ENCODE results near the gene ASAP3.

DNA sequence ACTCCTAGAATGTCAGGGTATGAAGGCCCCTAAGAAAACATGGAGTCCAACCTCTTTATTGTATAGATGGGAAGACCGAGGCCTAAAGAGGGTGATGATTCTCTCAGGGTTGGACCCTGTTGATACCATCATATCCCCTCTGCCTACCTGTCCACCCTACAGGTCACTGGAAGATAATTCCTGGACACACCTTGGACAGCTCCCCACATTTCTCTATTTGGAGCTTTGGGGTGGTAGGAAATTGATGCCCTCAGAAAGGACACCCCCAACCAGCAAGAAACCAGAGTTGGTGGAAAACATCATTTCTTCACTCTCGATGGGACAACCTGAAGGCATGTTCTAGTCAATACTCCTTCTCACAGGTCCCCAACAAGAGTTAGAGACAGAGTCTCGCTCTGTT lies 56.4 kb downstream of the ASAP3 start:
- TF ChIP-seq, protein P1, sequence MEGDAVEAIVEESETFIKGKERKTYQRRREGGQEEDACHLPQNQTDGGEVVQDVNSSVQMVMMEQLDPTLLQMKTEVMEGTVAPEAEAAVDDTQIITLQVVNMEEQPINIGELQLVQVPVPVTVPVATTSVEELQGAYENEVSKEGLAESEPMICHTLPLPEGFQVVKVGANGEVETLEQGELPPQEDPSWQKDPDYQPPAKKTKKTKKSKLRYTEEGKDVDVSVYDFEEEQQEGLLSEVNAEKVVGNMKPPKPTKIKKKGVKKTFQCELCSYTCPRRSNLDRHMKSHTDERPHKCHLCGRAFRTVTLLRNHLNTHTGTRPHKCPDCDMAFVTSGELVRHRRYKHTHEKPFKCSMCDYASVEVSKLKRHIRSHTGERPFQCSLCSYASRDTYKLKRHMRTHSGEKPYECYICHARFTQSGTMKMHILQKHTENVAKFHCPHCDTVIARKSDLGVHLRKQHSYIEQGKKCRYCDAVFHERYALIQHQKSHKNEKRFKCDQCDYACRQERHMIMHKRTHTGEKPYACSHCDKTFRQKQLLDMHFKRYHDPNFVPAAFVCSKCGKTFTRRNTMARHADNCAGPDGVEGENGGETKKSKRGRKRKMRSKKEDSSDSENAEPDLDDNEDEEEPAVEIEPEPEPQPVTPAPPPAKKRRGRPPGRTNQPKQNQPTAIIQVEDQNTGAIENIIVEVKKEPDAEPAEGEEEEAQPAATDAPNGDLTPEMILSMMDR (IDR thresholded peaks at IDR 0.05; ENCODE audit: poor library complexity): no peak
- no peak for TF ChIP-seq EZH2 (IDR thresholded peaks at IDR 0.05; ENCODE audit: borderline replicate concordance)

Data from hepatocyte (in vitro differentiated cells).